Left forelimb (tissue), 1 donor: ENCODE data around the gene MMP17.
"Not testable (repeated sequence)": the region's sequence is repeated elsewhere in the genome, so short reads cannot be mapped to it uniquely, and the experiment has no call there.

ENCODE experiments used
- DNase-seq: peaks from one replicate; pipeline ENCODE4 v3.0.0-alpha.2; 2018; ENCODE audit warnings: low spot score

Gene MMP17

GRCh38 chr12:131800594-131801135, 27.5 kb upstream of the MMP17 start:
- no peak for DNase-seq

GRCh38 chr12:131801254-131801866, 26.8 kb upstream of the MMP17 start:
- no peak for DNase-seq

GRCh38 chr12:131803961-131804521, 24.2 kb upstream of the MMP17 start:
- DNase-seq = no peak

DNA sequence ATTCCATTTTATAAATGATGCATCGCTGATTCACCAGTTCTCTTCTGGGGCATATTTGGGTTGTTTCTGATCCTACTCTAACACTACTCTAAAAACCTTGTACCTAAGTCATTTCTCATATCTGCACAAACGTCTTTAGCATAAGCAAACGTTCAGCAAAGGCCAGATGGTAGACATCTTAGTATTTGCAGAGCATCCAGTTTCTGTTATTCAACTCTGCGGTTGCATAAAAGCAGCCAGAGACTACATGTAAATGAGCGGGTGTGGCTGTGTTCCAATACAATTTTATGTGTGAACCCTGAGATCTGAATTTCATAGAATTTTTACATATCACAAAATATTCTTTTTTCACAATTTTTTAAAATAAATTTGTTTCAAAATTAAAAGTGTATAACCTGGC, 22.8 kb upstream of the MMP17 start:
- DNase-seq = no peak

GRCh38 chr12:131806674-131807073, 21.5 kb upstream of the MMP17 start:
- no peak for DNase-seq

DNA sequence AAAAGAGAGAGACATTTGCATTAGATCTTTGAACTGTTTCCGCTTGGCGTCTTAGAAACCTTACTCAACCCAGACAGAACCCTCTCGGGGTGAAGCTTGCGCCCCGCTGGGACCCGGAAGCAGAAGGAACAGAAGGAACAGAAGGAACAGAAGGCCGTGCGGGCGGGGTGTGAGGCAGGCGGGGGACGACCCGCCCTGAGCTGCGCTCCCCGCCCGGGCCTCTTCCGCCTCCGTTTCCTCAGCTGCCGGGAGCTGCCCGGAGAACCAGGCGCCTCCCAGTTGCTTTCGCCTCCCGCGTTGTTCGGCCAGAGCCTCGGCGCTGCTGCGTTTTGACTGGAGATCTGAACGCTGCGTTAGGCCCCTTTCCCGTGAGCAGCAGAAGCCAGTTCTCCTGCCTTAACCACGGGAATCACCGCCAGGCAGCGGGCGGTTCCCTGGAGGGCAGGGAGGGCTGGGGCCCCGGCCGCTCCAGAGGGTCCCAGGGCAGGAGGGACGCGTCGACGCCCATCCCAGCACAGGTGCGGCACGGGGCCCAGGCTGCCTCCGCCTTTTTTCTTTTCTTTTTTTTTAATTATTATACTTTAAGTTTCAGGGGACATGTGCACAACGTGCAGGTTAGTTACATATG, 19.3 kb upstream of the MMP17 start:
- DNase-seq = no peak

- not testable (repeated sequence) for DNase-seq
These were observed 18.5 kb upstream of the MMP17 start for GRCh38 chr12:131809476-131810254.

DNA sequence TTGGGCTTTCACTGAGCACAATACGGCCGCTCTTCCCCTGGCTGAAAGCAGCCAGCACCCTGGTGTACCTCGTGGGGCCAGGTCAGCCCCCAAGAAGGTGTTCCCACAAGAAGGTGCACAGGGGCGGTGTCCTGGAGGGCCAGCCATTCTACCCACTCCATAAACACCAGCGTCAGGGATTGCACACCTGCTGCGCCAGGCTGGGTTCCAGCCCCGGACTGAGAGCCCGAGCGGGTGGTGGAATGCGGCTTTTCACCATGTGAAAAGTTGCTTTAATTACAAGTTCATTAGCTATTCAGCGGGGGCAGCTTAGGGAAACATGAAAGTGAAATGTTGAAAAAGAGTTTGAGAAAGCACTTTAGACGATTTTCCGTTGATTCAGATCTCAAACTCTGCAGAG, 17.5 kb upstream of the MMP17 start:
- DNase-seq = no peak

DNA sequence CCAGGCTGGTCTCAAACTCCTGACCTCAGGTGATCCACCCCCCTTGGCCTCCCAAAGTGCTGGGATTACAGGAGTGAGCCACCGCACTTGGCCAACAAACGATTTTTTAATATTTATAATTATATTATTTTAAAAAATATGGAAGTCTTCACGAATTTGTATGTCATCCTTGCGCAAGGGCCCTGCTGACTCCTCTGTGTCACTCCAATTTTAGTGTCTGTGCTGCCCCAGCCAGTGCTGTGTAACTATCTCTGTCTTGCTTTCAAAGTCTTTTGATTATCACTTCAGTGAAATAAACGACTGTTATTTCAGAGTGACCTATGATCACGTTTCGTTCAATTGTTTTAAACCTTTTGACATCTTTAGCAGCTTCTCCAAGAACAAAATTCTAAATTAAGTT, 13.1 kb upstream of the MMP17 start:
- no peak for DNase-seq

DNA sequence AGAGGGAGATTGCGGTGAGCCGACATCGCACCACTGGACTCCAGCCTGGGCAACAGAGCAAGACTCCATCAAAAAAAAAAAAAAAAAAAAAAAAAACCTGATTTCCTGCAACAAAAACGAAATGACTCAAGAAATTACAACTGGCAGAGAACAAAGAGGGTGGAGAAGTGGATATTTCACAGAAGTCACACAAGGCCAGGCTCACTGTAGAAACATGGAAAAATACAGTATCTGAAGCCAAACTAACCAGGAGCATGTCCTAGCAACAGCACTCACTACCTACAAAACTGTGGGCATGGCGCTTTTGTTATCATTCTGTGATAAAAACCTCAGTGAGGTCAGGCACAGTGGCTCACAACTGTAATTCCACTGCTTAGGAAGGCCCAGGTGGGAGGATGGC, 11.7 kb upstream of the MMP17 start:
- no peak for DNase-seq

GRCh38 chr12:131817241-131817640, 11.0 kb upstream of the MMP17 start:
- no peak for DNase-seq

DNA sequence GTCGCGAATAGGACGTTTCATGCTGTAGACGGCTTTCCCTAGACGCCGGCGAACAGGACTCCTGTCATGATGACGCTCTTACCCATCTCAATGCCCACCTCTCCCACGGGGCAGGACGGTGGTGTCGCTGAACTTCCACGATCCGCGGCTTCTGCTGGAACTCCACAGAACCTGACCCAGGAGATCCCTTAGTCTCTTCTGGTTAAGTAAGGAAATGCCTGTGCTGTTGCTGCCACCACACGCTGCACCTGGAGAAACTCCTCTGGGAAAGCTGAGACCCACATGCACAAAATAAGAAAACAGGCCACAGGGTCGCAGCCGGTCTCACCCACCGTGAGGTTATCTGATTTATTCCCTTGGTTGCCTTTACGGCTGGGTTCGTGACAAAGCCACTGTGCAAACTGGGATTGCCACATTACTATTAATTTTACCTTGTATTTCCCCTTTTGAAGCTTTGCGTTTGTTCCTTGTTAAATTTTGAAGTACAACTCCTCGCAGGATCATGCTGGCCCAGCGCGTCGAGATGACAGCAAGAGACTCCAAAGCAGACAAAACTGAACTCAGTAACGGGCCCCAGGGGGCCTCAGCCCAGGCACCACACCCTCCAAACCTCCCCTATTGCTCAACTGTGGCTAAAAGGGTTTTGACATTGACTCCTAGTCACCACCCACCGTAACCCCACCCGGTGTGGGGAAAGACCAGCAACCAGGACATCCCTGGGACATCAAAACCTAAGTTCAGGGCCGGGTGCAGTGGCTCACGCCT, 9.2 kb upstream of the MMP17 start:
- no peak for DNase-seq

GRCh38 chr12:131824450-131824849, 3.7 kb upstream of the MMP17 start:
- no peak for DNase-seq

GRCh38 chr12:131825146-131825892, 2.9 kb upstream of the MMP17 start:
- no peak for DNase-seq

- DNase-seq = peak; percentile 64
These were observed 1.9 kb upstream of the MMP17 start for GRCh38 chr12:131826097-131826928.

- DNase-seq = peak; percentile 68
These were observed 620 bp downstream of the MMP17 start for GRCh38 chr12:131828671-131829355.

DNA sequence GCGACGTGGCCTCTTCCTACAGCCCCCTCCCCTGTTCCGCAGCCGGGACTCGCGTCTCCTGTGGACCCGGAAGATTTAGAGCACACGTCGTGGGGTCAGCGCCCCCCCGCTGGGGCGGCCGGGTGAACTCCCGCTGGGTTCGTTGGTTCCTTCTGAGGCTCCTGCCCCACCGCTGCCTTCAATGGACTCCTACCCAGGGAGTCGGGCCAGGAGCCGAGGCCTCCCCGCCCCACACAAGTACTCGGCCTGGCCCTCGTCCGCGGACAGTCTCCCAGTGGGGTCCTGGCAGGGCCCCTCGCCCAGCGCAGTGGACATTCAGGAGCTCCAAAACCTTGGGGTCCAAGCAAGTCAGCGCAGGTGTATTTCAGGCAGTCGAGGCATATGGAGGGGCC, 1.2 kb downstream of the MMP17 start:
- DNase-seq = peak; percentile 66

DNA sequence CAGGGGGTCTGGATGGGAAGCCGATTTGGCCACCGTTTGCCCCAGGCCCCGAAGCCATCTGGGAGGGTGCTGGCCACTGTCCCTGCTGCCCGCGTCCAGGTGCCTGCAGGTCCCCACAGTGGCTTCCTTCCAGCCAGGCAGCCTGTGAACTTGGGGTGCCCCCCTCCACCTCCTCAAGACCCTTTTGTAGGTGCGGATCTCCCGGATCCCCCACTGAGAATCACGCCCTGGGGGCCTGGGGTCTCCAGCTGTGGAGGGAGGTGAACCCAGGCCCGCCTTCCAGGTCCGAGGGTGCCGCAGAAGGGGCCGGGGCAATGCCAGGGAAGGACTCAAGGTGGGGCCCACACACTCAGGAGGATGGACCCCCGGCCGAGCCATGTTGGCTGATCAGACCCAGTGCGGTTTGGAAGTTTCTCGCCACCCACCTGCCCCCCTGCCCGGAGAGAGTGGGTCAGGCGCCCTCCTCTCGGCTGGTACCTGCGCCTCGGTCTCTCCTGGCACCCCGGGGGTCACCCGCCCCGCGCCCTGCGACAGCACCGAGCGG, 1.7 kb downstream of the MMP17 start:
- DNase-seq = no peak

- DNase-seq = peak; percentile 86
These were observed 2.2 kb downstream of the MMP17 start for GRCh38 chr12:131830335-131830913.
